Endothelial cell of umbilical vein (primary cell): ENCODE data around the gene TMPRSS4. TPM values are rescaled to one million over a fixed set of nuclear protein-coding genes. Genes with fewer than 3 reads are reported as not detected.

Experiments
- BruUV-seq: library from RNA; stranded (reverse); fragments of 400-500 nt; replicated peaks from 2 replicates; lab custom pipeline; 2021; lab: Mats Ljungman, UMichigan
- CTCF ChIA-PET: fragments of 300-600, 350-600 bp; sonication (Branson Sonifier 250); formaldehyde crosslinking; loops from one replicate; lab custom pipeline; 2021; ENCODE audit warnings: antibody characterized with exemption, inconsistent platforms; lab: Charles Lee
- POLR2A ChIA-PET: fragments of 300-600, 350-600 bp; sonication (Branson Sonifier 250); formaldehyde crosslinking; loops from one replicate; lab custom pipeline; 2021; ENCODE audit warnings: antibody characterized with exemption, inconsistent platforms; lab: Charles Lee
- DNase-seq: peaks from one replicate; pipeline ENCODE4 v3.0.0-alpha.2; 2011; ENCODE audit warnings: low read depth, low spot score
- FAIRE-seq: peaks from 2 replicates; lab custom pipeline; 2011; peaks lifted over from hg19 to GRCh38; lab: Jason Lieb, UNC
- H2AFZ ChIP-seq: 2 replicates; pipeline ENCODE4 v1.6.0; 2012; ENCODE audit warnings: low read depth, low read length, control low read depth, inconsistent platforms
- H3K27ac ChIP-seq: 2 replicates; pipeline ENCODE4 v1.5.1; 2011; ENCODE audit warnings: low read depth, mild to moderate bottlenecking, control low read depth, low read length, moderate library complexity; ENCODE audit not compliant: insufficient read depth
- H3K27me3 ChIP-seq, 2 experiments: 2 replicates each; pipeline versions ENCODE4 v1.6.0 to v1.6.1; 2011; ENCODE audit warnings: low read length in 2 of 2, mixed read lengths in 1 of 2; ENCODE audit not compliant: control insufficient read depth in 2 of 2, insufficient read depth in 2 of 2
- H3K36me3 ChIP-seq, 2 experiments: 2 replicates in 1 of 2; 3 replicates in 1 of 2; pipeline ENCODE4 v1.5.1; 2011; ENCODE audit warnings: low read length in 2 of 2, mild to moderate bottlenecking in 1 of 2, moderate library complexity in 1 of 2; ENCODE audit not compliant: control insufficient read depth in 2 of 2, insufficient read depth in 2 of 2; ENCODE audit errors: extremely low read depth in 1 of 2
- H3K4me1 ChIP-seq: 3 replicates; pipeline ENCODE4 v1.5.1; 2011; ENCODE audit warnings: mild to moderate bottlenecking, low read length; ENCODE audit not compliant: control insufficient read depth, insufficient read depth; ENCODE audit errors: extremely low read depth
- H3K4me2 ChIP-seq: 2 replicates; pipeline ENCODE4 v1.6.1; 2011; ENCODE audit warnings: low read length, control low read depth, mixed read lengths; ENCODE audit not compliant: insufficient read depth
- H3K4me3 ChIP-seq, 3 experiments: fragments of 200-600 bp in 1 of 3; sonication (generic), shearing (Covaris generic) in 1 of 3; replicated peaks in 1 of 3; 2 replicates each; pipeline ENCODE4 v1.5.1; 2011 to 2016; ENCODE audit warnings: control low read depth in 3 of 3, low read length in 3 of 3, mild to moderate bottlenecking in 2 of 3, inconsistent platforms in 1 of 3, low read depth in 1 of 3, moderate library complexity in 1 of 3; ENCODE audit not compliant: insufficient read depth in 1 of 3
- H3K79me2 ChIP-seq: 2 replicates; pipeline ENCODE4 v1.6.0; 2012; ENCODE audit warnings: low read length, inconsistent platforms; ENCODE audit not compliant: control insufficient read depth, insufficient read depth
- H3K9ac ChIP-seq: replicated peaks from 2 replicates; pipeline ENCODE3; 2011; ENCODE audit warnings: low read length, control low read depth; ENCODE audit not compliant: insufficient read depth; ENCODE audit errors: extremely low read depth
- H3K9me1 ChIP-seq: replicated peaks from 3 replicates; pipeline ENCODE4 v1.6.0; 2011; ENCODE audit warnings: mild to moderate bottlenecking, low read length; ENCODE audit not compliant: control insufficient read depth, insufficient read depth; ENCODE audit errors: extremely low read depth
- H3K9me3 ChIP-seq: replicated peaks from 2 replicates; pipeline ENCODE4 v1.5.1; 2012; ENCODE audit warnings: low read length, inconsistent platforms; ENCODE audit not compliant: control insufficient read depth, insufficient read depth
- H4K20me1 ChIP-seq: replicated peaks from 2 replicates; pipeline ENCODE3; 2011; ENCODE audit warnings: mild to moderate bottlenecking, low read length; ENCODE audit not compliant: control insufficient read depth, insufficient read depth; ENCODE audit errors: extremely low read depth
- EZH2 ChIP-seq: IDR thresholded peaks from 2 replicates; pipeline ENCODE4 v1.6.1; 2012; ENCODE audit warnings: borderline replicate concordance, low read depth, mild to moderate bottlenecking, moderate library complexity, low read length, inconsistent platforms; ENCODE audit not compliant: severe bottlenecking
- FOS ChIP-seq: IDR thresholded peaks from 2 replicates; pipeline ENCODE4 v1.6.1; 2011; ENCODE audit warnings: mild to moderate bottlenecking, low read length, moderate library complexity, borderline replicate concordance; ENCODE audit not compliant: insufficient read depth
- GATA2 ChIP-seq: IDR thresholded peaks from 2 replicates; pipeline ENCODE4 v1.7.0; 2011; ENCODE audit warnings: low read depth, mild to moderate bottlenecking, moderate library complexity, mixed read lengths, low read length; ENCODE audit not compliant: insufficient read length, insufficient read depth
- JUN ChIP-seq: IDR thresholded peaks from 2 replicates; pipeline ENCODE4 v1.6.1; 2011; ENCODE audit warnings: borderline replicate concordance, low read depth; ENCODE audit not compliant: insufficient read length, insufficient read depth
- MYC ChIP-seq: IDR thresholded peaks from one replicate; pipeline ENCODE4 v1.6.1; 2011; ENCODE audit warnings: mild to moderate bottlenecking, low read depth, low read length
- POLR2A ChIP-seq: IDR thresholded peaks from 2 replicates; pipeline ENCODE4 v1.6.1; 2012; ENCODE audit warnings: low read depth, mild to moderate bottlenecking, control low read depth, low read length
- POLR2AphosphoS5 ChIP-seq: IDR thresholded peaks from 2 replicates; pipeline ENCODE4 v1.6.1; 2012; ENCODE audit warnings: low read depth, mild to moderate bottlenecking, control low read depth, low read length, moderate library complexity; ENCODE audit not compliant: insufficient read depth
- dilution Hi-C: fragments of 300-500 bp; cut with MboI; formaldehyde crosslinking; loops from one replicate; pipeline ENCODE4 v1.15.0; 2019; ENCODE audit warnings: low sequenced_read_pairs; ENCODE audit not compliant: extremely low pct_ligation_motif_present
- intact Hi-C: fragments of 100-400 bp; cut with micrococcal nuclease; formaldehyde crosslinking; loops from one replicate; pipeline ENCODE4 v1.10.0; 2022
- polyA plus RNA-seq, 4 experiments: library from polyadenylated mRNA; depleted of rRNA in 3 of 4; stranded (reverse) in 3 of 4; unstranded in 1 of 4; fragments of >200 nt; gene quantifications; 2 replicates each; pipeline versions ENCODE4 v1.2.1 to v1.2.3, GENCODE V29; 2011 to 2012; ENCODE audit warnings: missing spikeins in 1 of 4
- total RNA-seq: library from RNA; stranded (reverse); gene quantifications from 2 replicates; pipeline ENCODE4 v1.2.3, GENCODE V29; 2021
- TF ChIP-seq, protein P1 (sequence below), 2 donors: IDR thresholded peaks; 1 replicate in 1 of 2; 2 replicates in 1 of 2; pipeline ENCODE4 v1.5.1; 2011; ENCODE audit warnings: low read length in 2 of 2, mild to moderate bottlenecking in 2 of 2, moderate library complexity in 2 of 2, control low read depth in 1 of 2, inconsistent platforms in 1 of 2, low read depth in 1 of 2; ENCODE audit not compliant: insufficient read depth in 1 of 2; ENCODE audit errors: extremely low read depth in 1 of 2
- TF ChIP-seq, protein P2 (sequence below): IDR thresholded peaks from 2 replicates; pipeline ENCODE4 v1.6.1; 2011; ENCODE audit not compliant: insufficient read depth, insufficient read length

The TMPRSS4 gene
- total and polyA plus RNA-seq, 2 donors (not counting 3 experiments of a cell fraction or from before 2014, with no cell fraction given), result not detected

DNA sequence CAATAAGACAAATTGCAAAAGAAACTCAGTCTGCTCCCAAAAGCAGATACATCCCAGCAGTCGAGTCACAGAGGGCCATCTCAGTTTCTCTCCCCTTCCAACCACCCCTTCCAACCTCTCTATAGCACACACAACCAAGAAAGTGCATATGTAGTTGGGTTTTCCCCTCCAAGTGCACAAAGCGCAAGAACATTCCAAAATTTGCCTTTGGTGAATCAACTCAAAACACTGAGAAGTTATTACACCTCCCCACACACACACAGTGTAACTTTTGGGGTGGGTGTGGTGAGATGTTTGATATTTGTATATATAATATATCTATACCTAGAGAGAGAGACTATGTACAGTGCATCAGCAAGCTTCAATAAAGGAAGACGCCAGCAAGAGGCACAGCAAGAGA, 86.0 kb downstream of the TMPRSS4 start:
- H3K9ac ChIP-seq, result no peak overlapping the region
- CTCF ChIA-PET, result interaction anchor here (1.4 to 1.8 kb wide), 2 partner anchors 9 to 36 kb away, joined by 6 to 7 read pairs; no protein-coding TSS in a partner anchor

GRCh38 chr11:118163494-118163893, 86.6 kb downstream of the TMPRSS4 start:
- Histone ChIP-seq H3K9me3 (no peaks in the 10 kb centered on the region), H3K4me2 (no peak overlapping the region), H3K27me3 (peaks cover 11 to 25% of the 10 kb centered on the region in 2 experiments), H2AFZ (no peak overlapping the region), H3K4me1 (no peaks in the 10 kb centered on the region), H3K9me1 (no peaks in the 10 kb centered on the region), H3K9ac (no peak overlapping the region), H3K27ac (no peak overlapping the region), H3K36me3 (no peaks in the 10 kb centered on the region), H3K79me2 (no peaks in the 10 kb centered on the region), H4K20me1 (no peaks in the 10 kb centered on the region), H3K4me3 (no peak overlapping the region)
- DNase-seq (no peak), FAIRE-seq (no peak)
- intact Hi-C loops, result no loop called here
- BruUV-seq, result no TSS peak
- dilution Hi-C loops, result no loop called here
- CTCF ChIA-PET, result interaction anchor here (1.4 to 1.8 kb wide), 2 partner anchors 8 to 35 kb away, joined by 6 to 7 read pairs; no protein-coding TSS in a partner anchor
- no peak for TF ChIP-seq GATA2
- TF ChIP-seq JUN, result no peak
- TF ChIP-seq POLR2A, result no peak
- no peak for TF ChIP-seq POLR2AphosphoS5
- no peak for TF ChIP-seq FOS
- TF ChIP-seq MYC, result no peak
- TF ChIP-seq, protein P1, sequence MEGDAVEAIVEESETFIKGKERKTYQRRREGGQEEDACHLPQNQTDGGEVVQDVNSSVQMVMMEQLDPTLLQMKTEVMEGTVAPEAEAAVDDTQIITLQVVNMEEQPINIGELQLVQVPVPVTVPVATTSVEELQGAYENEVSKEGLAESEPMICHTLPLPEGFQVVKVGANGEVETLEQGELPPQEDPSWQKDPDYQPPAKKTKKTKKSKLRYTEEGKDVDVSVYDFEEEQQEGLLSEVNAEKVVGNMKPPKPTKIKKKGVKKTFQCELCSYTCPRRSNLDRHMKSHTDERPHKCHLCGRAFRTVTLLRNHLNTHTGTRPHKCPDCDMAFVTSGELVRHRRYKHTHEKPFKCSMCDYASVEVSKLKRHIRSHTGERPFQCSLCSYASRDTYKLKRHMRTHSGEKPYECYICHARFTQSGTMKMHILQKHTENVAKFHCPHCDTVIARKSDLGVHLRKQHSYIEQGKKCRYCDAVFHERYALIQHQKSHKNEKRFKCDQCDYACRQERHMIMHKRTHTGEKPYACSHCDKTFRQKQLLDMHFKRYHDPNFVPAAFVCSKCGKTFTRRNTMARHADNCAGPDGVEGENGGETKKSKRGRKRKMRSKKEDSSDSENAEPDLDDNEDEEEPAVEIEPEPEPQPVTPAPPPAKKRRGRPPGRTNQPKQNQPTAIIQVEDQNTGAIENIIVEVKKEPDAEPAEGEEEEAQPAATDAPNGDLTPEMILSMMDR (IDR thresholded peaks at IDR 0.05; ENCODE audit: extremely low read depth in 1 of 2, insufficient read depth in 1 of 2, low read depth in 1 of 2, low read length in 2 of 2), result no peak
- TF ChIP-seq, protein P2, sequence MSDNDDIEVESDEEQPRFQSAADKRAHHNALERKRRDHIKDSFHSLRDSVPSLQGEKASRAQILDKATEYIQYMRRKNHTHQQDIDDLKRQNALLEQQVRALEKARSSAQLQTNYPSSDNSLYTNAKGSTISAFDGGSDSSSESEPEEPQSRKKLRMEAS, result no peak
- no peak for TF ChIP-seq EZH2
- POLR2A ChIA-PET, result no interaction called here

More for the DNA sequence above, 86.0 kb downstream of the TMPRSS4 start:
- H3K36me3 ChIP-seq, result no peaks in the 10 kb centered on the region
- no peak overlapping the region for H2AFZ ChIP-seq
- no peak for TF ChIP-seq EZH2
- no peak for TF ChIP-seq POLR2A
- no peak for TF ChIP-seq MYC
- TF ChIP-seq POLR2AphosphoS5, result no peak
- TF ChIP-seq GATA2, result no peak
- TF ChIP-seq, protein P2, result no peak
- no peak overlapping the region for H3K4me2 ChIP-seq
- no peaks in the 10 kb centered on the region for H3K9me1 ChIP-seq
- intact Hi-C loops (no loop called here), dilution Hi-C loops (no loop called here)
- BruUV-seq, result no TSS peak
- no peak overlapping the region for H3K4me3 ChIP-seq
- H3K9me3 ChIP-seq, result no peaks in the 10 kb centered on the region
- H3K4me1 ChIP-seq, result no peaks in the 10 kb centered on the region
- H3K27ac ChIP-seq, result no peak overlapping the region
- no peaks in the 10 kb centered on the region for H4K20me1 ChIP-seq
- POLR2A ChIA-PET, result no interaction called here
- H3K79me2 ChIP-seq, result no peaks in the 10 kb centered on the region
- DNase-seq (no peak), FAIRE-seq (no peak)
- peaks cover 17 to 31% of the 10 kb centered on the region in 2 experiments for H3K27me3 ChIP-seq
